GM21529 (cell line): ENCODE measurements around the gene P2RY11.
A peak's percentile ranks its signal among the peaks of the same experiment; 100 is the strongest.

ENCODE experiments used
- ATAC-seq: cut with Tn5 transposase; IDR thresholded peaks from one replicate; pipeline ENCODE4 v1.9.1; 2021; ENCODE audit not compliant: unreplicated experiment

Gene P2RY11, protein sequence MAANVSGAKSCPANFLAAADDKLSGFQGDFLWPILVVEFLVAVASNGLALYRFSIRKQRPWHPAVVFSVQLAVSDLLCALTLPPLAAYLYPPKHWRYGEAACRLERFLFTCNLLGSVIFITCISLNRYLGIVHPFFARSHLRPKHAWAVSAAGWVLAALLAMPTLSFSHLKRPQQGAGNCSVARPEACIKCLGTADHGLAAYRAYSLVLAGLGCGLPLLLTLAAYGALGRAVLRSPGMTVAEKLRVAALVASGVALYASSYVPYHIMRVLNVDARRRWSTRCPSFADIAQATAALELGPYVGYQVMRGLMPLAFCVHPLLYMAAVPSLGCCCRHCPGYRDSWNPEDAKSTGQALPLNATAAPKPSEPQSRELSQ

DNA sequence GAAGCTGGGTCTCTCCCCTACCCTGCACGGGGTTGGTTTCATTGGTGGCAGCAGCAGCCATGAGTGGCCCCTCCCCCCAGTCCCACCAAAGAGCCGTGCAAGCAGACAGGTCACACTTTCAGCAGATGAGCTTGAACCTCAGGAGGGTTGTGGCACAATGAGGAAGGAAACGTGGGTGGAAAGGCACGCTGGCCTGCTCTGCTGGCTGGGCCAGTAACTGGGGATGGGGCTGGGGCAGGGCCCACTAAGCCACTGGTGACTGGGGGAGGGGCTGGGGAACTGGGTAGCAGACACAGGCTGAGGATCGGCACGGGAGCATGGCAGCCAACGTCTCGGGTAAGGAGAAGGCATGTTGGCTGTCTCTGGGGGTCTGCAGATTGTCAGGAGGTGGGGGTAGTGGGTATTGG, at the start of gene P2RY11:
P2RY11 (plus strand) TSS at position 289 of the 407 bp plus-strand sequence; CDS start at position 318, 29 bp downstream.
- no peak for ATAC-seq

DNA sequence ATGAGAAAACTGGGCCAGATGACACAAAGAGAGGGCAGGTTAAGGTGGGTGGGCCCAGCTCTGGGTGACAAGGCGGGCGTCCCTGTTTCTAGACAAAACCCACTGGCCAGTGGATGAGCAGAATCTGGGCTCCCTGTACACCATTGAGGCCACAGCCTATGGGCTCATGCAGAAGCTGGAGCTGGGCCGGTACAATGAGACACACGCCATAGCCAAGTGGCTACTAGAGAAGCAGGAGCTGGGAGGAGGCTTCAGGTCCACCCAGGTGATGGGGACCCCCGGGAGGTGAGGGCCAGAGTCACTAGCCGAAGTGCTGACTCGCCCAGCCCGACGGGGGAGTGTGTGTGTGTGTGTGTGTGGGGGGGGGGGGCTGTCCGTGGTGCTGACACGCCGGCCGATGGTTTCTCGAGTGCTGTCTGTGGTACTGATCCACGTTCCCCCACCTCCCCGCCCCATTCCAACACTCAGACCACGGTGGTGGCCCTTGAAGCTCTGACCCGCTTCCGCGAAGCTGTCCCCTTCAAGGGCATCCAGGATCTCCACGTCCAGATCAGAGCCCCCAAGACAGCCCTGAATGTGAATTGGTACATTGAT, 49.7 kb upstream of the P2RY11 start:
- ATAC-seq: no peak

DNA sequence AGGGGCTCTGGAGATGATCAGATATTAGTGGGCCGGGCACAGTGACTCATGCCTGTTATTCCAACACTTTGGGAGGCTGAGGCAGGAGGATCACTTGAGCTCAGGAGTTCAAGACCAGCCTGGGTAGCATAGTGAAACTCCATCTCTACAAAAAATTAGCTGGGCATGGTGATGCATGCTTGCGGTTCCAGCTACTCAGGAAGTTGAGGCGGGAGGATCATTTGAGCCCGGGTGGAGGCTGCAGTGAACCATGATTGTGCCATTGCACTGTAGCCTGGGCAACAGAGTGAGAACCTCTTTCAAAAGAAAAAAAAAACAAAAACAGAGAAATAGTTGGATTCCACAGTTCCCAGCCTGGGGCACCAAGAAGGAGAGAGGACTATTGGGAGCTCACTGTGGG, 43.3 kb upstream of the P2RY11 start:
- no peak for ATAC-seq

DNA sequence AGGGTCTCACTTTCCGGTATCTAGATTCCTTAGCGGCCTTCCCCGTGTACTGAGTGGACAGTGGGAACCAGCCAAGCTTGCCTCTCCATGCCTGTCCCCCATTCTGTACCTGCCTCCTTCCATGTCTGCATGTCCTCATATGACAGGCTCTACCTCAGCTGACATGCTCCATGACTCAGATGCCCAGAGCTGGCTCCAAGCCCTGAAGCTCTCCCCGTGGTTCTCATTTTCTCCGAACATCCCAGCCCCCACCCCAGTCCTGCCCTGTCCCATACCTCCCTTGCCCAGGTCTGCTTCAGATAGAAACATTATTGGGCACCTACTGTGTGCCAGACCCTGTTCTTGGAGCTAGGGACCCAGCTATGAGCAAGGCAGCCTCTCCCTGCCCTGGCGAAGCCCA, 42.4 kb upstream of the P2RY11 start:
- ATAC-seq: no peak

DNA sequence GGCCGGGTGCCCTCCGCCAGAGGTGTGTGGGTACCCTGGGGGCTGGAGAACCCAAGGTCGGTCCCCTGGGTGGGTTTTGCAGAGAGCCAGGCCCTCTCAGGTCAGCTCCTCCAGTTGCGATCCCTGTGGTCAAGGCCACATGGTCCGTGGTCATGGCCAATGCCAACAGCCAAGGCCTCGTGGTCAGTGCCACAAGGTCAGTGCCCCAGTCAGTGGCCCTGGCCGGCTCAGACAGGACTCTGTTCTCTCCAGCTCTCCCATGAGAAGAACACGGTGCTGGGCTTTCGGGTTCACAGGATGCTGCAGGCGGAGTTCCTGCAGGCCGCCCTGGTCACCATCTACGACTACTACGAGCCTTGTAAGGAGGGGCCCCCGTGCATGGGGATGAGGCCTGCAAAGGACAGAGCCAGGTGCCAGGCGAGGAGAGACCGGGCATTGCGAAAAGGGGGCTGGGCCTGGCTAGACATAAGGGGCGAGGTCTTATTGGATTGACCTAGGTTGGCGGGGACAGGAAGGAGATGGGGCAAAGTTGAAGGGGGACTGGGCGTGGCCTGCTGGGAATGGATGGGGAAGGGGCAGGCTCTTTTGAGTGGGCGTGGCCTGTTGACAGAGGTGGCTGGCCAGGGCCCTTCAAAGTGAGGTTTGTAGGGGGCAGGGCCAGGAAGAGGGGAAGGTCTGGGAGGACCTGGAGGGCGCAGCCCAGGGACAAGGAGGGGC, 40.6 kb upstream of the P2RY11 start:
- ATAC-seq: no peak

DNA sequence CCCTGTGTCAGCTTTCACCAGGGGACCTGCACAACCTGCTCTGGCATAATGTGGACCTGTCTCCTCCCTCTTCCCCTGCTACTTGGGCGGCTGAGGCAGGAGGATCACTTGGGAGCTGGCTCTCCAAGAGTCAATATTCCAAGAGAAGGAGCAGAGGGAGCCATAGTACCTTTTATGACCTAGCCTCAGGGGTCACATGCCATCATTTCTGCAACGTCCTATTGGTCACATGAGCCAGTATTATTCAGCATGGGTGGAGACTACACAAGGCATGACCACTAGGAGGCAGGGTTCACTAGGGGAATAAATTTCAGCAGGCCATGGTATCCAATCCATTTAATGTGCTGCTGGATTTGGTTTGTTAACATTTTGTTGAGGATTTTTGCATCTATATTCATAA, 37.3 kb upstream of the P2RY11 start:
- no peak for ATAC-seq

DNA sequence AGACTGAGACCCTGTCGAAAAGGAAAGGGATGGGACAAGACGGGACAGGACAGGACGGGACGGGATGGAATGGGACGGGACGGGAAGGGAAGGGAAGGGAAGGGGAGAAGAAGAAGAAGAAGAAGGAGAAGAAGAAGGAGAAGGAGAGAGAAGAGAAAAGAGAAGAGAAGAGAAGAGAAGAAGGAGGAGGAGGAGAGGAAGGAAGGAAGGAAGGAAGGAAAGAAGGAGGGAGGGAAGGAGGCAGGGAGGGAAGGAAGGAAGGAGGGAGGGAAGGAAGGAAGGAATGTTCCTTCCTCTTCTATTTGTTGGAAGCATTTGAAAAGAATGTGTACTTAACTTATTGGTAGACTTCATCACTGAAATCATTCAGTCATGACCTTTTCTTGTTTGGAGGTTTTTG, 35.0 kb upstream of the P2RY11 start:
- ATAC-seq: no peak

DNA sequence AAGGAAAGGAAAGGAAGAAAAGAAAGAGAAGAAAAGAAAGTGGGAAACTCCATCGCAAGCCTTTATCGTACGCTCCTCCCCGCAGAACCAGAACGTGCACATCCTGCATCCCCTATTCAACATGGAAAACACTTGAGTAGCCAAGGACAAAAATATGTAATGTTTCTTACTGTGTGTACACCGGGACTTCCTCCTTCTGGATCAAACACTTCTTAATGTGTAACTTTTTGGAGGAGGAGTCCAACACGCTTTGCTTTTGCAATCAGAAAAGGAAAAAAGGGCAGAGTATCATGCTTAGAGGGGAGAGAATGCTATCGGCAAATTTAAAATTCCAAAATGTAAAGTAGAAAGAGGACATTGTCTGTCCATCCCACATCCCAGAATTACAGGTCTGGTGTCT, 33.2 kb upstream of the P2RY11 start:
- no peak for ATAC-seq

DNA sequence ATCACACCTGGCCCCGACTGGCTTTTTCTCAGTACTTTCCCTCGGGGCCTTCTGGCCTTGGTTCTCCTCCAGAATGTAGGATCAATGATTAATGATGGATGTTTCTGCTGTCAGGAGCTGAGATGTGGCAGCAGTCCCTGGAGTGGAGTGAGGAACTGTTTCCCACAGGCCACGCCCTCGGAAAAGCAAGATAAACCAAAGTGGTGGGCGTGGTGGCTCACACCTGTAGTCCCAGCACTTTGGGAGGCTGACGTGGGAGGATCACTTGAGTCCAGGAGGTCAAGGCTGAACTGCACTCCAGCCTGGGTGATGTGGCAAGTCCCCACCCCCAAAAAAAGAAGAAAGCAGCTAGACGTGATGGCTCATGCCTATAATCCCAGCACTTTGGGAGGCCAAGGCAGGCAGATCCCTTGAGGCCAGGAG, 32.5 kb upstream of the P2RY11 start:
- no peak for ATAC-seq

DNA sequence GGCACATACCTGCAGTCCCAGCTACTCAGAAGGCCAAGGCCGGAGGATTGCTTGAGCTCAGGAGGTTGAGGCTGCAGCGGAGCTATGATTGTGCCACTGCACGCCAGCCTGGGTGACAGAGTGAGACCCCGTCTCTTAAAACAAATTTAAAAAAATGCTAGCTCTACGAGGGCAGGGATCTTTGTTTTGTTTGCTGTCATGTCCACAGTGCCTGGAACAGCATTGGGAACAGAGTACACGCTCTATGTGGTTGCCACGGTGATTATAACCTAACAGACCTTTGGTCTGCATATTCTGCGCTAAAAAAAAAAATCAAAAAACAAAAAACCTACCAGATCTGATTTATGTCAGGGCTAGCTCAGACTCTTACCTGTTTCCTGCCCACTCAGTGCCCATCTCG, 27.6 kb upstream of the P2RY11 start:
- ATAC-seq: no peak

DNA sequence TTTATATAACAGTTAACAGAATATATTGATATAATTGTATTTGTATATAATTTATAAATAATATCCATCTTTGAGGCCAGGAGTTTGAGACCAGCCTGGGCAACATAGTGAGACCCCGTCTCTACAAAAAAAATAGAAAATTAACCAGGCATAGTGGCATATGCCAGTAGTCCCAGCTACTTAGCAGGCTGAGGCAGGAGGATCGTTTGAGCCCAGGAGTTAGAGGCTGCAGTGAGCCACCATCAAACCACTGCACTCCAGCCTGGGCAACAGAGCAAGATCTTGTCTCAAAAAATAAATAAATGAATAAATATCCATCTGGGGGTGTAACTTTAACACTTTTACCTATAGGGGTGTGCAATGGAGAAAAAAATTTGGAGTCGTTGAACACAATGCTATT, 26.7 kb upstream of the P2RY11 start:
- ATAC-seq: no peak

DNA sequence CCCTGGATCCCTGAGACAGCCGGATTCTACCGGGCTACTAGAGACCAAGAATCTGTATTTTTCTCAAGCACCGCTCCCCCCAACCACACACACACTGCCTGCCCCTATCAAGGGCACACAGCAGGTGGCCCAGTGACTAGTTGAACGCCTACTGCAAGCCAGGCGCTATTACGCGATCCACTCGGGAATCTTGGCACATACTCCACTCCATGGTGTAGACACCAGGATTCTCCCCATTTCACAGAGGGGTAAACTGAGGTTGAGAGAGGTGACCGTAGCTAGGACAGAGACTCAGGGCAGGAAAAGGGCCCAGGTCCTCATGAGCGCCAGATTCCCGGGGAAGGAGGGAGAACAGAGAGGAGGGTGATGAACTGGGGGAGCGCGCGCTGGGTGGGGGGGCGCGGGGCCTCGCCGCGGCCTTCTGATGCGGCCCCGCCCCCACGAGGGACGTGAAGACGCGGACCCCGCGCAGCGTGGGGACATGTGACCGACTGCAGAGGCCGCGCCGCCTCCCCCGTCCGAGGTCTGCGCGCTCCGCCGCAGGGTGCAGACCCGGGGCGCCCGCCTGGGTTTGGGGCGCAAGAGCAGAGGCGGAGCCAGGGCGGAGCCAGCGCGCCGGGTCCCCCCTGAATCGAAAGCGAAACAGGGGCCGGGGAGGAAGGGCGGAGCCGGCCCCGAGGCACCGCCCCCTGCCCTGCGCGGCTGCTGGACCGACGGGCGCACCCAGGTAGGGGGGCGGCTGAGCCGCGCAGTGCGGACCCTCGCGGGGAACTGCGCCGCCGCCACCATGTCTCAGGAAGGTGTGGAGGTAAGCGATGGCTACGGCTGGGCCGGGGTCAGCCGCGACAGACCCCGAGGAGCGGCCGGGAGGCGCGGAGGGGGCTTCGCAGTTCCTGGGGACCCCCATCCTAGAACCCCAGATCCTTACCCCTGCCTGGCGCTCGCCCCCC, 25.6 kb upstream of the P2RY11 start, which contains the start of gene SHFL:
SHFL (plus strand) TSS at position 677 of the 950 bp plus-strand sequence; CDS start at position 788, 111 bp downstream.
- ATAC-seq: peak; percentile 76

DNA sequence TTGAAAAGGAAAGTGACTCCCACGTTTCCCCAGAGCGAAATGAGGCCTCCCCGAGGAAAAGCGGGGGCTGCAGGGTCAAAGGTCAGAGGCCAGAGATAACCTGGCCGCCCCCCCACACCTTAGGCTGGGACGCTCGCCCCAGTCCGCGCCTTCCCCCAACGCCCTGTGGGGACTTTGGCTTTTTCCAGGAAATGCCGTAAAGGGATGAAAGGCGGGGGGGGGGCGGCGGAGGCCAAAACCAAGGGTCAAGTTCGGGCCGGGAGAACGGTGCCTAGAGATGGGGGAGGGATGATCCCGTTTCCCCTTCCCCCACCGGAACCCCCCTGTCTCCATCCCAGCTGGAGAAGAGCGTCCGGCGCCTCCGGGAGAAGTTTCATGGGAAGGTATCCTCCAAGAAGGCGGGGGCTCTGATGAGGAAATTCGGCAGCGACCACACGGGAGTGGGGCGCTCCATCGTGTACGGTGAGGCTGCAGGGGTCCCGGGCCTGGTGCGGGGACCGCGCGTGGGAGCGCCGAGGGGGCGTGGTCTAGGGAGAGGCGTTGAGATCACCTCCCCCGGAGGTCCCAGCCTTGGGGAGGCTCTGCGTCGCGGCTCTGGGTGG, 24.8 kb upstream of the P2RY11 start:
- no peak for ATAC-seq

DNA sequence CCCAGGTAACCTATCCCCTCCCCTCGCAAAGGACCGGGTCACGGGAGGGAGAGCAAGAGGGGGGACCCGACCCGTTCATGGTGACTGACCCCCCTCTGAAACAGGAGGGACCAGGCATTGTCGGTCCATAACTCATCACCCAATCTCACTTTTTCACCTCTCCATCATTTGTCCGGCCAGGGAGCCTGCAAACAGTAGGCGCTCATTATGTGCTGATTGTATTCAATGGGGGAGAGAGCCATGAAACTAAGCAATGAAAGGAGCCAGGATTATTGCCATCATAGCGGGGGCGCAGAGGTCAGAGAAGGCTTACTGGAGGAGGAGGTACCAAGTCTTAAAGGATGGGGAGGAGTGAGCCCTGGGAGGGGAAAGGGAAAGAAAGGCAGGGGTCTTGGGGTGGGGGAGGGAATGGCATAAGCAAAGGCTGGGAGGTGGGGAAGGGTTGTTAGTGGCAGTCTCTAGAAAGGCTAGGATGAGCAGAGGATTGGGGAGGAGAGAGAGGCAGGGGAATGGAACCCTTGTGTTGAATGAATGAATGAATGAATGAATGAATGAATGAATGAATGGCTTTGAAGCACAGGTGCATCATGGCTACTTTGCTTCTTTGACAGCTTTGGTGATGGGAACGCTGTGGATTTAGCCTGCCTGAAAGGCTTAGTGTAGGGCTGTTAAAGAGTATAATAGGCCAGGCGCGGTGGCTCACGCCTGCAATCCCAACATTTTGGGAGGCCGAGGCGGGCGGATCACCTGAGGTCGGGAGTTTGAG, 24.0 kb upstream of the P2RY11 start:
- ATAC-seq: no peak

DNA sequence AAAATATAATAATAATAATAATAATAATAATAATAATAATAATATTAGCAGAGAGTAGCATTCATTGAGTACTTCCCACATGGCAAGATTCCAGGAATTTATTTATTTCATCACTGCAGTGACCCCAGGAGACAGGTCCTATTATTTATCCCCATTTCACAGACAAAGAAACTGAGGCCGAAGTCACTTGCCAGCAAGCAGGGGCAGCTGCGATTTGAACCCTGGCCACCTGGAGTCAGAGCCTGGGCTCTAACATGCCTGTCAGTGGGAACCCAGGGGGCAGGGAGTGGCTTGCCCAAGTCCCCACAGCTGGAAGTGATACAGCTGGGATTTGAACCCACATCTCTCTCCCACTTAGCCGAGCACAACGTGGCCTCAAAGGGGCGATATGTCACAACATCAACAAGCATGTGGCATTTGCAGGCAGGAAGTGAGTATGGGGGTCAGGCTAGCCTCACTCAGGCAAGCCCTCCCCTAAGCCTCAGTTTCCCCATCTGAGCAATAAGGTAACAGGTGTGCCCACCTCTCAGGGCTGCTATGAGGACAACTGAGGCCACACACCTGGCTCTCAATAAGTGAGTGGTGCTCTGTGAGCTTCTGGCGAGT, 22.4 kb upstream of the P2RY11 start:
- no peak for ATAC-seq

DNA sequence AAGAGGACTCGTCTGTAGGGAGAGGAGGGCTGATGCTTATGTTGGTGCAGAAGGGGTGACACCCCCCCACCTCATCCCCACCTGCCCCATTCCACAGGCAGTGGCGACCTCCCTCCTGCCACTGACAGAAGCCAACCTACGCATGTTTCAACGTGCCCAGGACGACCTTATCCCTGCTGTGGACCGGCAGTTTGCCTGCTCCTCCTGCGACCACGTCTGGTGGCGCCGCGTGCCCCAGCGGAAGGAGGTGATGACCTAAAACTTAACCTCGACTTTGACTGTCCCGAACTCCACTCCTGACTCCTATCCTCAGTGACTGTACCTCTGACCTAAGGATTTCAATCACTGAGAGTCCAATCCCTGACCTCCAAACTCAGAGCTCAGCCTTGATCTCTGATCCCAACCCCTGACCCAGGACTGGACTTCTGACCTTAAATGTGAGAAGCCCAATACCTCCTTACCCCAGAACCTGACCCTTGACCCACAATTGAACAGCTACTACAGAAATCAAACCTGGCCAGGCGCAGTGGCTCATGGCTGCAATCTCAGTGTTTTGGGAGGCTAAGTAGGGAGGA, 21.6 kb upstream of the P2RY11 start:
- ATAC-seq: no peak

DNA sequence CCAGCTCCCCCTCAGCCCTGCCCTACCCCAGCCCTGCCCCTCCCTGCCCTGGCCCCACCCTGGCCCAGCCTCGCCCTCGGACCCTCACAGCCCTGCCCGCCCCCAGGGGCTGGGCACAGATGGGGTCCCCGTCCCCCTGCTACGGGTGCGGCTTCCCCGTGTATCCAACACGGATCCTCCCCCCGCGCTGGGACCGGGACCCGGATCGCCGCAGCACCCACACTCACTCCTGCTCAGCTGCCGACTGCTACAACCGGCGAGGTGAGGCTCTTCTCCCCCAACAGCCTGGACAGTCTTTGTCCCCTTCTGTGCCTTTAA, 20.2 kb upstream of the P2RY11 start:
- ATAC-seq: no peak

DNA sequence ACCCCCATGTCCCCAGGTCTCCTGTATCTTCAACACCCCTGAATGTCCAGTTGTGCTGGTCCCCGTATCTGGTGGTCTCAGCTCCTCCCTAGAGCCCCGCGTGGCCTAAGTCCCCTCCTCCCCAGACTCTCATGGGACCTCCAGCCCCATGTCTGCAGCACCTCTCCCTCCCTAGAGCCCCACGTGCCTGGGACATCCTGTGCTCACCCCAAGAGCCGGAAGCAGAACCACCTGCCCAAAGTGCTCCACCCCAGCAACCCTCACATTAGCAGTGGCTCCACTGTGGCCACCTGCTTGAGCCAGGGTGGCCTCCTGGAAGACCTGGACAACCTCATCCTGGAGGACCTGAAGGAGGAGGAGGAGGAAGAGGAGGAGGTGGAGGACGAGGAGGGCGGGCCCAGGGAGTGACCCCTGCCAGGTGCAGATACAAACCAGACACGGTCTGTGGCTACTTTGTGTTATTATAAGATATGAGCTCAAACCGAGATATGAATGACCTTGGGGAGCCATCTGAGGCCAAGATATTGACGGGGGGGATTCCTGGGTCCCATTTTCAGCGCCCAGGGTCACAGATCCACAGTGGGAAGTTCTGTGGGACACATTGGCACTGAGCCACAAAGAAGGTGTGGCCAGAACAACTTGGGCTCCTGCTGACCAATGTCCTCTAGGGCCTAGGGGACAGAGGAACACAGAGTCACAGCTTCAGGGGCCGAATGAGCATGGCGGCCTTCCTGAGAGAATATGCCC, 19.4 kb upstream of the P2RY11 start:
- ATAC-seq: no peak
